Stomach (tissue), 4 donors: ENCODE results near the gene SPATA18.

Experiments
- EP300 ChIP-seq: sonication (generic); formaldehyde crosslinking; IDR thresholded peaks from one replicate; pipeline ENCODE4 v1.6.1; 2017; ENCODE audit warnings: antibody characterized with exemption
- POLR2A ChIP-seq, 4 donors: fragments of 450-650 bp; IDR thresholded peaks; one replicate each; pipeline ENCODE4 v1.6.1; 2016; ENCODE audit warnings: antibody characterized with exemption in 4 of 4, control low read depth in 2 of 4, mild to moderate bottlenecking in 1 of 4, moderate library complexity in 1 of 4
- POLR2AphosphoS5 ChIP-seq, 3 donors: sonication (generic); formaldehyde crosslinking; IDR thresholded peaks; one replicate each; pipeline ENCODE4 v1.6.1; 2016; ENCODE audit warnings: antibody characterized with exemption in 3 of 3
- TF ChIP-seq, protein P1 (sequence below), 7 experiments: fragments of 450-650 bp in 4 of 7; fragments of 200-600 bp in 3 of 7; sonication (generic) in 3 of 7; IDR thresholded peaks; one replicate each; pipeline ENCODE4 v1.5.1; 2016 to 2019; ENCODE audit warnings: antibody characterized with exemption in 7 of 7, control low read depth in 2 of 7, mild to moderate bottlenecking in 1 of 7

- TF ChIP-seq, protein P1, sequence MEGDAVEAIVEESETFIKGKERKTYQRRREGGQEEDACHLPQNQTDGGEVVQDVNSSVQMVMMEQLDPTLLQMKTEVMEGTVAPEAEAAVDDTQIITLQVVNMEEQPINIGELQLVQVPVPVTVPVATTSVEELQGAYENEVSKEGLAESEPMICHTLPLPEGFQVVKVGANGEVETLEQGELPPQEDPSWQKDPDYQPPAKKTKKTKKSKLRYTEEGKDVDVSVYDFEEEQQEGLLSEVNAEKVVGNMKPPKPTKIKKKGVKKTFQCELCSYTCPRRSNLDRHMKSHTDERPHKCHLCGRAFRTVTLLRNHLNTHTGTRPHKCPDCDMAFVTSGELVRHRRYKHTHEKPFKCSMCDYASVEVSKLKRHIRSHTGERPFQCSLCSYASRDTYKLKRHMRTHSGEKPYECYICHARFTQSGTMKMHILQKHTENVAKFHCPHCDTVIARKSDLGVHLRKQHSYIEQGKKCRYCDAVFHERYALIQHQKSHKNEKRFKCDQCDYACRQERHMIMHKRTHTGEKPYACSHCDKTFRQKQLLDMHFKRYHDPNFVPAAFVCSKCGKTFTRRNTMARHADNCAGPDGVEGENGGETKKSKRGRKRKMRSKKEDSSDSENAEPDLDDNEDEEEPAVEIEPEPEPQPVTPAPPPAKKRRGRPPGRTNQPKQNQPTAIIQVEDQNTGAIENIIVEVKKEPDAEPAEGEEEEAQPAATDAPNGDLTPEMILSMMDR (IDR thresholded peaks at IDR 0.05) = no peak
- TF ChIP-seq POLR2AphosphoS5 (IDR thresholded peaks at IDR 0.05) = no peak
- TF ChIP-seq POLR2A (IDR thresholded peaks at IDR 0.05) = no peak
- TF ChIP-seq EP300 = no peak
Observed at GRCh38 chr4:52071791-52072546, 20.9 kb downstream of the SPATA18 start.
